OCI-LY1 (cell line): ENCODE results near the gene RBM20.

Source experiments
- EZH2 ChIP-seq: fragments of 200-600 bp; sonication (generic), shearing (Covaris generic); IDR thresholded peaks from 2 replicates; pipeline ENCODE4 v1.8.0; 2017; ENCODE audit warnings: borderline replicate concordance, mixed run types, mild to moderate bottlenecking, antibody characterized with exemption, low read length, moderate library complexity, mixed read lengths
- TF ChIP-seq, protein P1 (sequence below): fragments of 200-600 bp; sonication (generic), shearing (Covaris generic); IDR thresholded peaks from 2 replicates; pipeline ENCODE4 v1.5.1; 2017; ENCODE audit warnings: mild to moderate bottlenecking, antibody characterized with exemption, low read length, moderate library complexity, mixed read lengths

GRCh38 chr10:110793886-110794285, 149.8 kb downstream of the RBM20 start:
- TF ChIP-seq, protein P1, sequence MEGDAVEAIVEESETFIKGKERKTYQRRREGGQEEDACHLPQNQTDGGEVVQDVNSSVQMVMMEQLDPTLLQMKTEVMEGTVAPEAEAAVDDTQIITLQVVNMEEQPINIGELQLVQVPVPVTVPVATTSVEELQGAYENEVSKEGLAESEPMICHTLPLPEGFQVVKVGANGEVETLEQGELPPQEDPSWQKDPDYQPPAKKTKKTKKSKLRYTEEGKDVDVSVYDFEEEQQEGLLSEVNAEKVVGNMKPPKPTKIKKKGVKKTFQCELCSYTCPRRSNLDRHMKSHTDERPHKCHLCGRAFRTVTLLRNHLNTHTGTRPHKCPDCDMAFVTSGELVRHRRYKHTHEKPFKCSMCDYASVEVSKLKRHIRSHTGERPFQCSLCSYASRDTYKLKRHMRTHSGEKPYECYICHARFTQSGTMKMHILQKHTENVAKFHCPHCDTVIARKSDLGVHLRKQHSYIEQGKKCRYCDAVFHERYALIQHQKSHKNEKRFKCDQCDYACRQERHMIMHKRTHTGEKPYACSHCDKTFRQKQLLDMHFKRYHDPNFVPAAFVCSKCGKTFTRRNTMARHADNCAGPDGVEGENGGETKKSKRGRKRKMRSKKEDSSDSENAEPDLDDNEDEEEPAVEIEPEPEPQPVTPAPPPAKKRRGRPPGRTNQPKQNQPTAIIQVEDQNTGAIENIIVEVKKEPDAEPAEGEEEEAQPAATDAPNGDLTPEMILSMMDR = no peak
- no peak for TF ChIP-seq EZH2
